HUES6 (cell line): ENCODE measurements around the gene BCAS3.

Experiments
- H3K27ac ChIP-seq: 2 replicates; pipeline ENCODE4 v1.7.0; 2013; ENCODE audit warnings: low read depth, mild to moderate bottlenecking, low read length, inconsistent platforms
- H3K27me3 ChIP-seq: 2 replicates; pipeline ENCODE4 v1.6.1; 2013; ENCODE audit warnings: low read length; ENCODE audit not compliant: control insufficient read depth, insufficient read depth
- H3K36me3 ChIP-seq: 2 replicates; pipeline ENCODE4 v1.6.1; 2013; ENCODE audit warnings: low read length; ENCODE audit not compliant: control insufficient read depth, insufficient read depth
- H3K4me1 ChIP-seq: 2 replicates; pipeline ENCODE4 v1.6.1; 2013; ENCODE audit warnings: low read length; ENCODE audit not compliant: control insufficient read depth, insufficient read depth
- H3K4me3 ChIP-seq: 2 replicates; pipeline ENCODE4 v1.5.1; 2013; ENCODE audit warnings: low read depth, low read length
- H3K9ac ChIP-seq: one replicate; pipeline ENCODE4 v1.6.1; 2013; ENCODE audit warnings: mild to moderate bottlenecking, low read length
- H3K9me3 ChIP-seq: 2 replicates; pipeline ENCODE4 v1.6.1; 2013; ENCODE audit warnings: low read depth, low read length; ENCODE audit not compliant: control insufficient read depth, insufficient read depth

The BCAS3 gene

GRCh38 chr17:61076621-61077031 is 399.0 kb downstream of the BCAS3 start:
- Histone ChIP-seq H3K27ac (no peak overlapping the region), H3K36me3 (no peaks in the 10 kb centered on the region), H3K9me3 (no peaks in the 10 kb centered on the region), H3K27me3 (no peaks in the 10 kb centered on the region), H3K4me1 (peaks cover 11% of the 10 kb centered on the region), H3K4me3 (no peak overlapping the region), H3K9ac (no peak overlapping the region)

- Histone ChIP-seq H3K4me1 (no peaks in the 10 kb centered on the region), H3K4me3 (no peak overlapping the region), H3K36me3 (no peaks in the 10 kb centered on the region), H3K27ac (no peak overlapping the region), H3K9me3 (no peaks in the 10 kb centered on the region), H3K9ac (no peak overlapping the region), H3K27me3 (no peaks in the 10 kb centered on the region)
Observed at GRCh38 chr17:61081959-61082358, 404.3 kb downstream of the BCAS3 start.

- no peak overlapping the region for H3K27ac ChIP-seq
- H3K9ac ChIP-seq = no peak overlapping the region
- no peaks in the 10 kb centered on the region for H3K27me3 ChIP-seq
- no peaks in the 10 kb centered on the region for H3K9me3 ChIP-seq
- H3K4me1 ChIP-seq = no peaks in the 10 kb centered on the region
- H3K4me3 ChIP-seq = no peak overlapping the region
- H3K36me3 ChIP-seq = no peaks in the 10 kb centered on the region
Observed at GRCh38 chr17:61084260-61084659, 406.6 kb downstream of the BCAS3 start.

GRCh38 chr17:61087024-61087423 is 409.4 kb downstream of the BCAS3 start:
- peaks cover 6% of the 10 kb centered on the region; the same call in 1 of the 2 replicates for H3K9me3 ChIP-seq
- H3K27me3 ChIP-seq = no peaks in the 10 kb centered on the region
- no peaks in the 10 kb centered on the region for H3K4me1 ChIP-seq
- no peak overlapping the region for H3K4me3 ChIP-seq
- no peak overlapping the region for H3K27ac ChIP-seq
- no peak overlapping the region for H3K9ac ChIP-seq
- H3K36me3 ChIP-seq = no peaks in the 10 kb centered on the region

GRCh38 chr17:61088556-61088955 is 410.9 kb downstream of the BCAS3 start:
- Histone ChIP-seq H3K27ac (no peak overlapping the region), H3K36me3 (no peaks in the 10 kb centered on the region), H3K9me3 (peaks cover 11% of the 10 kb centered on the region; the same call in 1 of the 2 replicates), H3K9ac (no peak overlapping the region), H3K4me1 (no peaks in the 10 kb centered on the region), H3K4me3 (no peak overlapping the region), H3K27me3 (no peaks in the 10 kb centered on the region)

- peaks cover 11% of the 10 kb centered on the region; the same call in 1 of the 2 replicates for H3K9me3 ChIP-seq
- H3K4me1 ChIP-seq = no peaks in the 10 kb centered on the region
- no peak overlapping the region for H3K27ac ChIP-seq
- H3K36me3 ChIP-seq = no peaks in the 10 kb centered on the region
- H3K4me3 ChIP-seq = no peak overlapping the region
- H3K9ac ChIP-seq = no peak overlapping the region
- no peaks in the 10 kb centered on the region for H3K27me3 ChIP-seq
Observed at GRCh38 chr17:61091096-61091495, 413.4 kb downstream of the BCAS3 start.

GRCh38 chr17:61097781-61098180 is 420.1 kb downstream of the BCAS3 start:
- no peaks in the 10 kb centered on the region for H3K4me1 ChIP-seq
- H3K27me3 ChIP-seq = no peaks in the 10 kb centered on the region
- H3K27ac ChIP-seq = no peak overlapping the region
- H3K36me3 ChIP-seq = no peaks in the 10 kb centered on the region
- H3K9me3 ChIP-seq = no peaks in the 10 kb centered on the region
- no peak overlapping the region for H3K4me3 ChIP-seq
- no peak overlapping the region for H3K9ac ChIP-seq

GRCh38 chr17:61106354-61106753 is 428.7 kb downstream of the BCAS3 start:
- no peaks in the 10 kb centered on the region for H3K36me3 ChIP-seq
- no peaks in the 10 kb centered on the region for H3K27me3 ChIP-seq
- H3K4me1 ChIP-seq = no peaks in the 10 kb centered on the region
- H3K9me3 ChIP-seq = no peaks in the 10 kb centered on the region; the same call in 1 of the 2 replicates
- H3K4me3 ChIP-seq = no peak overlapping the region
- H3K9ac ChIP-seq = no peak overlapping the region
- H3K27ac ChIP-seq = no peak overlapping the region

- Histone ChIP-seq H3K27me3 (no peaks in the 10 kb centered on the region), H3K9me3 (no peaks in the 10 kb centered on the region)
Observed at GRCh38 chr17:61116577-61116976, 438.9 kb downstream of the BCAS3 start.

GRCh38 chr17:61117983-61118382 is 440.3 kb downstream of the BCAS3 start:
- Histone ChIP-seq H3K27ac (no peak overlapping the region), H3K4me3 (no peak overlapping the region), H3K9me3 (no peaks in the 10 kb centered on the region), H3K9ac (no peak overlapping the region), H3K27me3 (no peaks in the 10 kb centered on the region), H3K36me3 (no peaks in the 10 kb centered on the region), H3K4me1 (no peaks in the 10 kb centered on the region)

More at GRCh38 chr17:61116577-61116976, 438.9 kb downstream of the BCAS3 start:
- no peak overlapping the region for H3K9ac ChIP-seq
- no peaks in the 10 kb centered on the region for H3K36me3 ChIP-seq
- H3K4me1 ChIP-seq = no peaks in the 10 kb centered on the region
- no peak overlapping the region for H3K27ac ChIP-seq
- no peak overlapping the region for H3K4me3 ChIP-seq

- no peak overlapping the region for H3K27ac ChIP-seq
- H3K4me1 ChIP-seq = no peaks in the 10 kb centered on the region
- no peak overlapping the region for H3K9ac ChIP-seq
- no peaks in the 10 kb centered on the region for H3K27me3 ChIP-seq
- no peaks in the 10 kb centered on the region for H3K9me3 ChIP-seq
- no peak overlapping the region for H3K4me3 ChIP-seq
- H3K36me3 ChIP-seq = no peaks in the 10 kb centered on the region
Observed at GRCh38 chr17:61118871-61119270, 441.2 kb downstream of the BCAS3 start.
